Trophoblast cell (in vitro differentiated cells and primary cell): ENCODE results near the gene TSPAN32.

Source experiments
- DNase-seq, 2 donors: peaks; one replicate each; pipeline ENCODE4 v3.0.0-alpha.2; 2016
- H2AFZ ChIP-seq: 2 replicates; pipeline ENCODE4 v1.6.1; 2013; ENCODE audit warnings: low read length, moderate library complexity, mild to moderate bottlenecking; ENCODE audit not compliant: insufficient read depth, poor library complexity
- H2AK5ac ChIP-seq: 2 replicates; pipeline ENCODE4 v1.6.1; 2013; ENCODE audit warnings: mild to moderate bottlenecking, low read length
- H2BK120ac ChIP-seq: 2 replicates; pipeline ENCODE4 v1.6.1; 2013; ENCODE audit warnings: low read length, mild to moderate bottlenecking, moderate library complexity; ENCODE audit not compliant: insufficient read depth, poor library complexity
- H2BK12ac ChIP-seq: 2 replicates; pipeline ENCODE4 v1.6.1; 2013; ENCODE audit warnings: mild to moderate bottlenecking, low read length, moderate library complexity
- H2BK5ac ChIP-seq: 2 replicates; pipeline ENCODE4 v1.6.1; 2013; ENCODE audit warnings: low read length, low read depth, moderate library complexity, mild to moderate bottlenecking; ENCODE audit not compliant: poor library complexity
- H3K14ac ChIP-seq: 2 replicates; pipeline ENCODE4 v1.6.1; 2013; ENCODE audit warnings: mild to moderate bottlenecking, low read length
- H3K18ac ChIP-seq: 2 replicates; pipeline ENCODE4 v1.6.1; 2013; ENCODE audit warnings: mild to moderate bottlenecking, low read length
- H3K23ac ChIP-seq: 2 replicates; pipeline ENCODE4 v1.6.1; 2013; ENCODE audit warnings: low read length
- H3K27ac ChIP-seq: 2 replicates; pipeline ENCODE4 v1.5.1; 2013; ENCODE audit warnings: low read depth, mild to moderate bottlenecking, inconsistent platforms, low read length, moderate library complexity
- H3K27me3 ChIP-seq: 2 replicates; pipeline ENCODE4 v1.6.1; 2013; ENCODE audit warnings: inconsistent platforms, mild to moderate bottlenecking, low read length, moderate library complexity; ENCODE audit not compliant: insufficient read depth
- H3K36me3 ChIP-seq, 2 experiments: 1 replicate in 1 of 2; 2 replicates in 1 of 2; pipeline ENCODE4 v1.6.1; 2013; ENCODE audit warnings: low read length in 2 of 2, mild to moderate bottlenecking in 2 of 2, moderate library complexity in 1 of 2; ENCODE audit not compliant: insufficient read depth in 2 of 2, control insufficient read depth in 1 of 2
- H3K4ac ChIP-seq: 2 replicates; pipeline ENCODE4 v1.6.1; 2013; ENCODE audit warnings: low read depth, mild to moderate bottlenecking, low read length, moderate library complexity
- H3K4me1 ChIP-seq, 2 experiments: 1 replicate in 1 of 2; 2 replicates in 1 of 2; pipeline ENCODE4 v1.6.1; 2013; ENCODE audit warnings: low read length in 2 of 2, mild to moderate bottlenecking in 2 of 2, moderate library complexity in 1 of 2; ENCODE audit not compliant: insufficient read depth in 2 of 2, control insufficient read depth in 1 of 2
- H3K4me2 ChIP-seq: 2 replicates; pipeline ENCODE4 v1.6.1; 2013; ENCODE audit warnings: inconsistent platforms, mild to moderate bottlenecking, low read length, moderate library complexity
- H3K4me3 ChIP-seq: 2 replicates; pipeline ENCODE4 v1.5.1; 2013; ENCODE audit warnings: mild to moderate bottlenecking, low read depth, low read length, inconsistent platforms
- H3K79me1 ChIP-seq: one replicate; pipeline ENCODE4 v1.6.1; 2013; ENCODE audit warnings: low read length
- H3K79me2 ChIP-seq: 2 replicates; pipeline ENCODE4 v1.6.1; 2013; ENCODE audit warnings: low read length, mild to moderate bottlenecking; ENCODE audit not compliant: control insufficient read depth, insufficient read depth, poor library complexity
- H3K9ac ChIP-seq: 2 replicates; pipeline ENCODE4 v1.6.1; 2013; ENCODE audit warnings: mild to moderate bottlenecking, low read length
- H3K9me3 ChIP-seq: 2 replicates; pipeline ENCODE4 v1.6.1; 2013; ENCODE audit warnings: low read depth, mild to moderate bottlenecking, control low read depth, inconsistent platforms, low read length; ENCODE audit not compliant: insufficient read depth
- H4K12ac ChIP-seq: 2 replicates; pipeline ENCODE4 v1.6.1; 2013; ENCODE audit warnings: low read depth, mild to moderate bottlenecking, low read length, moderate library complexity
- H4K8ac ChIP-seq: 2 replicates; pipeline ENCODE4 v1.6.1; 2013; ENCODE audit warnings: low read depth, mild to moderate bottlenecking, low read length, moderate library complexity
- H4K91ac ChIP-seq: one replicate; pipeline ENCODE4 v1.6.1; 2013; ENCODE audit warnings: low read depth, mild to moderate bottlenecking, low read length, moderate library complexity
- WGBS: extraction: QIAGEN DNeasy Blood & Tissue Kit; methylation state at CpG from one replicate; pipeline ENCODE4 v1.1.7; 2013; ENCODE audit warnings: missing lambda C conversion rate; ENCODE audit not compliant: insufficient read length, insufficient coverage; ENCODE audit errors: extremely low coverage; 5-methylcytosine and 5-hydroxymethylcytosine counted together

Gene TSPAN32

GRCh38 chr11:2325719-2326118 lies 23.9 kb downstream of the TSPAN32 start:
- no peak overlapping the region for H2AK5ac ChIP-seq
- H2BK5ac ChIP-seq, result no peak overlapping the region
- no peak overlapping the region for H3K4me2 ChIP-seq
- no peak overlapping the region for H3K27ac ChIP-seq
- no peak overlapping the region for H3K9ac ChIP-seq
- no peak overlapping the region for H2AFZ ChIP-seq
- H3K4me1 ChIP-seq, result no peaks in the 10 kb centered on the region
- H3K23ac ChIP-seq, result no peak overlapping the region
- H3K79me1 ChIP-seq, result no peaks in the 10 kb centered on the region
- peak; percentile 20 to 49 for DNase-seq
- no peak overlapping the region for H2BK12ac ChIP-seq
- no peak overlapping the region for H2BK120ac ChIP-seq
- H3K36me3 ChIP-seq, result no peaks in the 10 kb centered on the region
- H3K9me3 ChIP-seq, result peaks cover 27% of the 10 kb centered on the region
- no peak overlapping the region for H4K8ac ChIP-seq
- WGBS, result no CpG with 5 or more reads among the region's 2 CpGs
- H4K91ac ChIP-seq, result no peak overlapping the region
- no peak overlapping the region for H3K4me3 ChIP-seq
- H3K79me2 ChIP-seq, result no peaks in the 10 kb centered on the region
- no peaks in the 10 kb centered on the region for H3K27me3 ChIP-seq
- H3K4ac ChIP-seq, result no peak overlapping the region
- no peak overlapping the region for H3K14ac ChIP-seq
- no peak overlapping the region for H3K18ac ChIP-seq
- H4K12ac ChIP-seq, result no peak overlapping the region

- H3K79me2 ChIP-seq, result no peaks in the 10 kb centered on the region
- no peaks in the 10 kb centered on the region for H3K27me3 ChIP-seq
- H2BK12ac ChIP-seq, result no peak overlapping the region
- no peaks in the 10 kb centered on the region for H3K79me1 ChIP-seq
- no peak overlapping the region for H4K12ac ChIP-seq
- H4K91ac ChIP-seq, result no peak overlapping the region
- no peak overlapping the region for H3K9ac ChIP-seq
- H3K9me3 ChIP-seq, result peaks cover 28% of the 10 kb centered on the region
- no peaks in the 10 kb centered on the region for H3K4me1 ChIP-seq
- no peak overlapping the region for H2BK120ac ChIP-seq
- H2BK5ac ChIP-seq, result no peak overlapping the region
- H3K4me3 ChIP-seq, result no peak overlapping the region
- no peak for DNase-seq
- no peak overlapping the region for H3K4ac ChIP-seq
- no peak overlapping the region for H2AK5ac ChIP-seq
- H3K14ac ChIP-seq, result no peak overlapping the region
- H4K8ac ChIP-seq, result no peak overlapping the region
- H3K27ac ChIP-seq, result no peak overlapping the region
- H3K36me3 ChIP-seq, result no peaks in the 10 kb centered on the region
- WGBS, result no CpG with 5 or more reads among the region's 11 CpGs
- H3K23ac ChIP-seq, result peak overlapping the region; percentile 72
- H3K4me2 ChIP-seq, result no peak overlapping the region
- H3K18ac ChIP-seq, result no peak overlapping the region
- no peak overlapping the region for H2AFZ ChIP-seq
Measured at GRCh38 chr11:2327032-2327431, 25.2 kb downstream of the TSPAN32 start.

GRCh38 chr11:2328021-2328420 lies 26.2 kb downstream of the TSPAN32 start:
- Histone ChIP-seq H3K9me3 (peaks cover 28% of the 10 kb centered on the region), H3K79me2 (no peaks in the 10 kb centered on the region), H3K27me3 (no peaks in the 10 kb centered on the region), H3K4me2 (no peak overlapping the region), H2BK5ac (no peak overlapping the region), H2AK5ac (no peak overlapping the region), H2BK12ac (no peak overlapping the region), H4K8ac (no peak overlapping the region), H3K79me1 (no peaks in the 10 kb centered on the region), H3K18ac (no peak overlapping the region), H3K23ac (no peak overlapping the region), H2BK120ac (no peak overlapping the region), H4K91ac (no peak overlapping the region), H3K27ac (no peak overlapping the region), H3K4ac (no peak overlapping the region), H3K9ac (no peak overlapping the region), H2AFZ (no peak overlapping the region), H4K12ac (no peak overlapping the region), H3K36me3 (no peaks in the 10 kb centered on the region), H3K4me1 (no peaks in the 10 kb centered on the region), H3K14ac (no peak overlapping the region), H3K4me3 (no peak overlapping the region)
- no CpG with 5 or more reads among the region's 11 CpGs for WGBS
- no peak for DNase-seq

GRCh38 chr11:2328656-2329354 lies 27.0 kb downstream of the TSPAN32 start:
- no peak overlapping the region for H4K12ac ChIP-seq
- H3K36me3 ChIP-seq, result no peaks in the 10 kb centered on the region
- no peak overlapping the region for H2AK5ac ChIP-seq
- no peak for DNase-seq
- no peak overlapping the region for H3K9ac ChIP-seq
- no peak overlapping the region for H3K4ac ChIP-seq
- WGBS, result no CpG with 5 or more reads among the region's 15 CpGs
- H2BK120ac ChIP-seq, result no peak overlapping the region
- H3K4me3 ChIP-seq, result no peak overlapping the region
- peaks cover 28% of the 10 kb centered on the region for H3K9me3 ChIP-seq
- no peak overlapping the region for H3K18ac ChIP-seq
- H4K8ac ChIP-seq, result no peak overlapping the region
- H3K23ac ChIP-seq, result no peak overlapping the region
- H2AFZ ChIP-seq, result no peak overlapping the region
- no peak overlapping the region for H2BK5ac ChIP-seq
- H3K79me2 ChIP-seq, result no peaks in the 10 kb centered on the region
- H3K4me1 ChIP-seq, result no peaks in the 10 kb centered on the region
- no peak overlapping the region for H3K4me2 ChIP-seq
- no peak overlapping the region for H4K91ac ChIP-seq
- H3K14ac ChIP-seq, result no peak overlapping the region
- no peak overlapping the region for H3K27ac ChIP-seq
- no peaks in the 10 kb centered on the region for H3K27me3 ChIP-seq
- H3K79me1 ChIP-seq, result no peaks in the 10 kb centered on the region
- no peak overlapping the region for H2BK12ac ChIP-seq
